Upper lobe of left lung (tissue), 4 donors: ENCODE results near the gene CS.

Experiments used
- CTCF ChIP-seq, 6 experiments: fragments of 450-650 bp in 4 of 6; fragments of 200-600 bp in 2 of 6; sonication (generic) in 2 of 6; IDR thresholded peaks; one replicate each; pipeline ENCODE4 v1.5.1; 2016 to 2019; ENCODE audit warnings: antibody characterized with exemption in 6 of 6
- EP300 ChIP-seq, 4 donors: sonication (generic); formaldehyde crosslinking; IDR thresholded peaks; one replicate each; pipeline ENCODE4 v1.5.1; 2017; ENCODE audit warnings: antibody characterized with exemption in 4 of 4, control low read depth in 2 of 4
- POLR2A ChIP-seq, 4 donors: fragments of 450-650 bp; IDR thresholded peaks; one replicate each; pipeline ENCODE4 v1.5.1; 2016 to 2017; ENCODE audit warnings: antibody characterized with exemption in 4 of 4, mild to moderate bottlenecking in 2 of 4

GRCh38 chr12:56288705-56289387 lies 11.3 kb downstream of the CS start:
- no peak for TF ChIP-seq CTCF (IDR thresholded peaks at IDR 0.05)
- no peak for TF ChIP-seq POLR2A (IDR thresholded peaks at IDR 0.05)
- TF ChIP-seq EP300 (IDR thresholded peaks at IDR 0.05) = no peak
